NCI-H1417 (cell line): Measurements from ENCODE around the gene RUNX1.

Experiments used
- DNase-seq, 3 experiments: peaks; one replicate each; lab custom pipeline; 2025; lab: John Stamatoyannopoulos, UW

RUNX1 gene

GRCh38 chr21:35059742-35060141, 10.6 kb upstream of the RUNX1 start:
- no peak for DNase-seq

DNA sequence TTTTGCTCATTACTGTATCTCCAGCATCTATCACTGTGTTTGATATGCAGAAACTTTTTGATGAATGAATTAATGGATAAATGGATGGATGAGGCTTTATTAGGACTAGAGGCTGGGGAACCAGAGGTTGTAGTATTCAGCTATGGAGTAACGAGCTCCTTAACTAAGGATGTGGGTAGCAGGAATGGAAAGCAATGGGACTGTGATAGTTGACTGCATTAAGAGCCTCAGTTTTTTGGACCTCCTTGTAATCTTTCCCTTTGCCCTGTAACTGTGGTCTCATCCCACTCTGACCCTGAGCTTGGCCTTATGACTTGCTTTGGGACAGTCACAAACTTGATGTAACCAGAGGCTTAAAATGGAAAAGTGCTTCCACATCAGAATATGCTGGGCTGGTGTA, 9.0 kb upstream of the RUNX1 start:
- DNase-seq = no peak

- no peak for DNase-seq
Measured at GRCh38 chr21:35057428-35057827, 8.3 kb upstream of the RUNX1 start.

DNA sequence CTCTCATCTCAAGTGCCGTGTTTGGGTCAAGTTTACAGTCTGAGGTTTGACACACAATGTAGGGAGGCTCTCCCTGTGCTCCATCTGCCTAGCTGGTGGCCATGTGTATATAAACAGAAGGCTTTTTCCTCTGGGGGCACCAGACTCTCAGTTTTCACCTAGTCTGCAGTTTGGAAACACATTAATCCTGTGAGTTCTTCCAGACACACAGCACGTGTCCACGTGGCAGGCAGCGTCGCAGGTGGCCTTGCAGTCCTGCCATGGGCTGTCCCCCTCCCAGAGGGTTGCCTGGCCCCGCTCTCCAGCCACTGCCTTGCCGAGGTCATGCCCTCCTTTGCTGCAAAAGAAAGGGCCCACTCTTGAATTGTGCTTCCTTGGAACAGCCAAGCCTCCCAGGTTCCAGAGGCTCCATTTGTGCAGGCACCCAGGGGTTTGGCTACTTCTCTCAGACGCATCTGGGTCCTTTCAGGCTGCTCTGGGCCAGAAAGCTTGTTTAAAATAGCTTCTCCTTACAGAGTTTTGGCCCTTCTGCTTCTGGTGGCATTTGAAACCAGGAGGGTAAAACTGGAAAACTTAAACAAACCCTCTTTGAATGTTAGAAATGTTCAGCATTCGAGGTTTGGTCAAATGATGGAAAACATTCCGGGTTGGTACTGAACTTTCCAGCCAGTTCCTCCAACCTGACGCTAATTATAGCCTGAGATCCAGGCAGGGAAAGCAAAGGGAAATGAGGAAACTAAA, 4.4 kb upstream of the RUNX1 start:
- DNase-seq = no peak

GRCh38 chr21:35052801-35053200, 3.7 kb upstream of the RUNX1 start:
- DNase-seq = no peak

DNA sequence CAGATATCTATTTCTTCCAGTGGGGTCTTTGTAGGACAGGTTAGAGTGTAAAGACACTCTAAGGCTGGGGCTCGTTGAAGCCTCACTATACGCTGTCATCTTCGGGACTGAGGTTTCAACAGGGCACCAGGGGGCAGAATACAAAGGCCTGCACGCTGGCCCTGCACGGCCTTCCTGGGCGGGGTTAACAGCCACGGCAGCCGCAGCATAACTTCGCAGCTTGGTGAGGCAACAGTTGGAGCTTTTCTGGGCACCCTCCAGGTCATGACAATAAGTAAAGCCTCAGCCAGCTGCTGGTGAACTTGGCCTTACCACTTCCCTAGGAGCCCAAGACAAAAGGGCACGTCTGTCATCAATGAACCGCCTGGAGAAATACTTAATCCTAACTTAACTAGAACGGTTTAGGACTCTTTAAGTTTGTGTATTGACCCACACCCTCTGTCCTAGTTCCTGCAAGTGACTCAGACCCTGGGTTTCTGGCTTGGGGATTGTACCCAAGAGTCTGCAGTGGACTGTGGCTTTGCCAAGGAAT, 2.3 kb upstream of the RUNX1 start:
- DNase-seq = peak in 1 of 3 experiments; percentile 24

- no peak for DNase-seq
Measured at GRCh38 chr21:35050348-35051286, 1.5 kb upstream of the RUNX1 start.

GRCh38 chr21:35048183-35048601, 910 bp downstream of the RUNX1 start:
- peak in 1 of 3 experiments; percentile 55 for DNase-seq

DNA sequence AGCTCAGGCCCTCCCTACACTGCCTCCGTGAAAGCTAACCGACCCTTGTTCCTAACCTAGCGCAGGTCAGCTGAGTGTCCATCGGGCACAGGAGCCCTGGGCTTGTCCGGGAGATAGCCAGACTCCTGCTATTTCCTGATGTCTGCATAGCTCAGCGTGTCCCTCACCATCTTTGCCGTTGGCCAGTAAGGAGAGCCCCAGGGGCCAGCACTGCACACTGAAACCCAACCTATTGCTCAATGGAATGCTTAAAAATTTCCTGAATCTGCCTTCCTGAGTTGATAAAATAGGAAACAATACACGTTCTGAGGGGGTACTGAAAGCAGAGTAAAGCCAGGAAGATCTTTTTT, 2.2 kb downstream of the RUNX1 start:
- no peak for DNase-seq

DNA sequence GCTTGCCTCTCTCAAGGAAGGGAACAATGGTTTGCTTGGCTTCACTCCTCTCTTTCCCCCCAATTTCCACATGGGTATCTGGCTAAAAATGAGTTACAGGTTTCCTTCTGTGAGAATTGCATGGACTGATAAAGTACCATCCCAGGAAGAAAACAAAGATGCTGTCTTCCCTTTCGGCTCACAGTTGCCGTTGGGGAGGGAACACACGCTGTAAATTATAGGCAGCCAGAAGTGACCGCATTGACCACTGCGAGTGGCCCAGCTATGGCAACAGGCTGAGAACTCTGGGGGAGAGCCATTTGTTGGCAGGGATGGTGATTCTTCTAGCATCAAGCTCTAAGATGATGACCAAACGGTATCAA, 2.9 kb downstream of the RUNX1 start:
- no peak for DNase-seq

DNA sequence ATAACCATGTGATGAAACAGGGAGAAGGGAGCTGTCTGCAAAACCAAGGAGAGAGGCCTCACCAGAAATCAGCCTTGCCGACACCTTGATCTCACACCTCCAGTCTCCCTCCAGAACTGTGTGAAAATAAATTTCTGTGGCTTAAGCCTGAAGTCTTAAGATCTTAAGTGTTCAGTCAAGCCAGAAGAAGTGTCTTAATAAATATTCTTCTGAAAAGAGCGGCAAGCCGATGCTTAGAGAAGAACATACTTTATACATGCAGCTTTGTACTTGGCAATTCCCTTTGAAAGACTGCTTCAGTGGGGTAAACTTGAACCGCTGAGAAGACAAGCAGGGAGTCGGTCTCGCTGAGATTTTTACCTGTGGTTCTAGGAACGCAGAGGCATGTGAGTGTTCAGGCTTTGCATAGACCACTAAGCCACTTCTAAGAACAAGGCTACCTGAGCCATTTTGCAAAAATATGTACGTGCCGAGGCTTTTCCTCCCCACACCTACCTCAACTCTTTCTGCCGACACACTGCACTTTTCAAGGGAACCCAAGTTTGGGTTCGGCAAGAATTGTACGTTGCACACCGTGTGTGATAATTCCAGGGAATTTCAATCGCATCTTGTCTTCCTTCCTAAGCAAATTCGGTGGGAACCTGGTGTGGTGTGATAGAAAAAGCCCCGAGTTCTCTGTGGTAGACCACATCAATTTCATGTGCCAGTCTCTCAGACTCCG, 3.4 kb downstream of the RUNX1 start:
- no peak for DNase-seq

DNA sequence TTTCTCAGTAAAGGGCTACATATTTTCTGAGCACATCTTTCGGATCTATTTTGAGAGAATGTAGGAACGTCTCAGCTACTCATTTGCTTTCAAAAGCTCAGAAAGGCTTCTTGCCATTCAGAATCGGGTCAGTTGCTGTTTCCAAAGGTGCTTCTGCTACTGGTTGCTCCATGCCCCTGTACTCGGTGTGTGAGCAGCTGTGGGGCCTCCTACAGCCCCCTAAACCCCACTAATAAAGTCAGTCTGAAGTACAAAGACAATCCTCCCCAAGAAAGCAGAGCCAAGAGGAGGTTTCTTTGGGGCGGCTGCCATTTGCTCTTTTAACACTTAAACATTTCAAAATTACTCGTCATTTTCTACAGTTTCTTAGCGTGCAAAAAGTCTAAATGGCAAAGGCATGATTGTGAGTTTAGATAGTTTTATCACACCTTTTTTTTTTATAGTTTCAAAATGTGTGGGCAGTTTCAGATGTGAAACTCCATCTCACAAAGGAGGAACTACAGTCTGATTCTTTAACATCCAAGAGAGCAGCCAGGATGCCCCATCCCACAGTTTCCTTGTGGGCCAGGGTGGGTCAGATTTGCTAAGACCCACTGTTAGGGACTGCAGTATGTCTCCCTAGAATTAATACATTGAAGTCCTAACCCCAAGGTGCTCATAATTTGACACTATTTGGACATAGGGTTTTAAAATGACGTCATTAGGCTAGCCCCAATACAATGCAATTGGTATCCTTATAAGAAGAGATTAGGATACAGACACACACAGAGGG, 4.1 kb downstream of the RUNX1 start:
- no peak for DNase-seq

DNA sequence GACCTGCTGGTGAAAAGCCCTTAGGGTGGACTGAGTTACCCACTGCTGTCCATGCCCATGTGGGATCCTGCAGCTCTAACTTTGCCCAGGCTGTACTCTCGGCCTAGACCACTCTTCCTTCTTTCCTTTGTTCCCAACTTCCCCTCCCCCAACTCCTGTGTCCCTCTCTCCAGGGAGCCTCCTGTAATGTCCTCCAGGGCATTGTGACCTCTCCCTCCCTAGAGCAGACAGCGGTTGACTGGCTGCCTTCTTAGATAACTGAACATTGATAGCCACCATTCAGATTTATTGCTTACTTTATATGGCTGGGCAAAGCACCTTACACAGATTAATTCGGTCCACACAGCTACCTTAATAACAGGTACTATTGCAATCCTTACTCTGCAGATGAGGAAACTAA, 5.0 kb downstream of the RUNX1 start:
- no peak for DNase-seq

- DNase-seq = no peak
Measured at GRCh38 chr21:35043549-35043948, 5.6 kb downstream of the RUNX1 start.

DNA sequence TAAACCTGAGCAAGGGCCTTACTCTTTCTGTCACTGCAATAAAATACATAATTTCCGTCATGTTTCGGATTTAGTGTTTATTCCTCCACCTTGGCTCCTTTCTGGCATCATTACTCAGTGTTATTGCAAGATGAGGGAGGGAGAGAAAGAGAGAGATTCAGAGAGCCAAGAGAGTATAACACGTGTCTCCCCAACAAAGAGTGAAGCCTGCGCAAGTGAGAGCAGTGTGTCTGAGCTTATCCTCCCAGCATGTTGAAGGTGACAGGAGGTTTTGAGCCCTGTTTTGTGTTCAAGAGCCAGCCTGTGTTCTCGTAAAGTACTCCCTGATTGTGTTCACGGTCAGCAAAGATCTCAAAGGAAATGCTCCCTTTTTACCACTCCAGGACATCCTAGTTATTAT, 6.3 kb downstream of the RUNX1 start:
- no peak for DNase-seq

GRCh38 chr21:35041881-35042280, 7.2 kb downstream of the RUNX1 start:
- DNase-seq = no peak

GRCh38 chr21:35041122-35041521, 8.0 kb downstream of the RUNX1 start:
- no peak for DNase-seq

- DNase-seq = no peak
Measured at GRCh38 chr21:35039595-35040289, 9.4 kb downstream of the RUNX1 start.

DNA sequence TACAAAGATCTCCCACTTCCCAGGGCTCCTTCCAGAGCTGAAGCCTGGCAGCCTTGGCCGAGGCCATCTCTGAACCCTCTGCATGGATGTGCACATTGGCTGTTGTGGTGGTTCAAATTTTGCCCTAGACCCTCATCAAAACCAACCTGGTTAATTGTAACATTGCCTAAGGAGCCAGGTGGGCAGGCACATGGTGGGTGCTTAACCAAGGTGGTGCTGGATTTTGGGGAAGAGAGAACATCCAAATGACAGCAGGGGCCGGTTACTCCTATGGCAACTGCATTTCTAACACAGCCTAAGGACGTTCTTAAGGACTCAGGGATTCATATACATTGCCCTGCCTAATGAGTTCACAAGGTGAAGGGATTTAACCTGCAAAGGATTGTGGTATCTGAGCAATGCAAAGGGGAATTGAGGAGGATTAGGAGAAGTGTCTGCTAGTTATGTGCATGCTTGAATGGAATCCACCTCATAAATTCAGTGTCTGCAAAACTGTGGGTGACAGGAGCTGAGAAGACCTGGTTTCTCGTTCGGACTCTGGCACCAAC, 10.3 kb downstream of the RUNX1 start:
- DNase-seq = no peak

- DNase-seq = no peak
Measured at GRCh38 chr21:35037384-35037765, 11.7 kb downstream of the RUNX1 start.
